ENCODE measurements around the gene KIAA0040.

The KIAA0040 gene

GRCh38 chr1:175192630-175193526 is at the start of gene KIAA0040:
Gene KIAA0040, minus strand, starts transcription at chr1:175192776. Its CDS starts 31,763 bp downstream, at chr1:175161013.
- H3K27me3 Mint-ChIP-seq: no peaks in the 10 kb centered on the region

GRCh38 chr1:175237389-175237788 is 44.8 kb upstream of the KIAA0040 start:
- Mint-ChIP-seq H3K27me3 (no peaks in the 10 kb centered on the region), H3K27ac (peak overlapping the region; percentile 1), H3K9me3 (peaks cover 10% of the 10 kb centered on the region), H3K4me1 (peaks cover 22% of the 10 kb centered on the region), H3K36me3 (ENCODE audit: low read depth) (no peaks in the 10 kb centered on the region), H3K4me3 (no peak overlapping the region)
- ATAC-seq (no peak), DNase-seq (no peak)

More at GRCh38 chr1:175192630-175193526, at the start of gene KIAA0040:
- Mint-ChIP-seq H3K27ac (peak within 1 kb of the TSS; percentile 63), H3K4me3 (peak within 1 kb of the TSS; percentile 97), H3K4me1 (peaks cover 64% of the 10 kb centered on the region), H3K36me3 (ENCODE audit: low read depth) (peaks cover 11% of the 10 kb centered on the region), H3K9me3 (no peaks in the 10 kb centered on the region)
- ATAC-seq: peak; percentile 73
- DNase-seq: peak; percentile 76

GRCh38 chr1:175234639-175235038 is 42.1 kb upstream of the KIAA0040 start:
- Mint-ChIP-seq H3K27me3 (no peaks in the 10 kb centered on the region), H3K4me1 (peaks cover 26% of the 10 kb centered on the region), H3K9me3 (peaks cover 10% of the 10 kb centered on the region)

GRCh38 chr1:175232335-175232734 is 39.8 kb upstream of the KIAA0040 start:
- no peak overlapping the region for H3K27ac Mint-ChIP-seq

More at GRCh38 chr1:175234639-175235038, 42.1 kb upstream of the KIAA0040 start:
- ATAC-seq (no peak), DNase-seq (no peak)
- Mint-ChIP-seq H3K4me3 (no peak overlapping the region), H3K36me3 (ENCODE audit: low read depth) (no peaks in the 10 kb centered on the region), H3K27ac (no peak overlapping the region)

GRCh38 chr1:175225805-175226129 is 33.2 kb upstream of the KIAA0040 start:
- H3K27me3 Mint-ChIP-seq: no peaks in the 10 kb centered on the region
- no peaks in the 10 kb centered on the region for H3K36me3 Mint-ChIP-seq (ENCODE audit: low read depth)
- ATAC-seq (no peak), DNase-seq (no peak)
- no peak overlapping the region for H3K27ac Mint-ChIP-seq
- no peak overlapping the region for H3K4me3 Mint-ChIP-seq
- H3K9me3 Mint-ChIP-seq: no peaks in the 10 kb centered on the region
- H3K4me1 Mint-ChIP-seq: peaks cover 6% of the 10 kb centered on the region

More at GRCh38 chr1:175232335-175232734, 39.8 kb upstream of the KIAA0040 start:
- Mint-ChIP-seq H3K4me1 (peaks cover 22% of the 10 kb centered on the region), H3K36me3 (ENCODE audit: low read depth) (no peaks in the 10 kb centered on the region), H3K9me3 (peaks cover 7% of the 10 kb centered on the region), H3K4me3 (no peak overlapping the region), H3K27me3 (no peaks in the 10 kb centered on the region)
- DNase-seq (no peak), ATAC-seq (no peak)

- no peaks in the 10 kb centered on the region for H3K27me3 Mint-ChIP-seq
Measured at GRCh38 chr1:175222296-175222938, 29.8 kb upstream of the KIAA0040 start.

GRCh38 chr1:175221557-175222175 is 29.1 kb upstream of the KIAA0040 start:
- peaks cover 17% of the 10 kb centered on the region for H3K4me1 Mint-ChIP-seq
- no peak for ATAC-seq
- no peak for DNase-seq
- H3K27me3 Mint-ChIP-seq: no peaks in the 10 kb centered on the region
- H3K36me3 Mint-ChIP-seq (ENCODE audit: low read depth): no peaks in the 10 kb centered on the region
- no peaks in the 10 kb centered on the region for H3K9me3 Mint-ChIP-seq
- H3K4me3 Mint-ChIP-seq: no peak overlapping the region
- no peak overlapping the region for H3K27ac Mint-ChIP-seq

More at GRCh38 chr1:175222296-175222938, 29.8 kb upstream of the KIAA0040 start:
- no peaks in the 10 kb centered on the region for H3K9me3 Mint-ChIP-seq
- H3K27ac Mint-ChIP-seq: no peak overlapping the region
- H3K4me1 Mint-ChIP-seq: peaks cover 17% of the 10 kb centered on the region
- no peaks in the 10 kb centered on the region for H3K36me3 Mint-ChIP-seq (ENCODE audit: low read depth)
- ATAC-seq (no peak), DNase-seq (no peak)
- H3K4me3 Mint-ChIP-seq: no peak overlapping the region

GRCh38 chr1:175220853-175221556 is 28.4 kb upstream of the KIAA0040 start:
- Mint-ChIP-seq H3K4me1 (peaks cover 17% of the 10 kb centered on the region), H3K9me3 (no peaks in the 10 kb centered on the region), H3K36me3 (ENCODE audit: low read depth) (no peaks in the 10 kb centered on the region), H3K27ac (no peak overlapping the region), H3K4me3 (no peak overlapping the region), H3K27me3 (no peaks in the 10 kb centered on the region)
- no peak for ATAC-seq
- no peak for DNase-seq

GRCh38 chr1:175219774-175220173 is 27.2 kb upstream of the KIAA0040 start:
- Mint-ChIP-seq H3K27me3 (no peaks in the 10 kb centered on the region), H3K36me3 (ENCODE audit: low read depth) (no peaks in the 10 kb centered on the region), H3K9me3 (no peaks in the 10 kb centered on the region), H3K4me1 (peaks cover 15% of the 10 kb centered on the region), H3K27ac (no peak overlapping the region), H3K4me3 (no peak overlapping the region)
- ATAC-seq: no peak
- DNase-seq: no peak

- Mint-ChIP-seq H3K36me3 (ENCODE audit: low read depth) (no peaks in the 10 kb centered on the region), H3K4me1 (peaks cover 15% of the 10 kb centered on the region), H3K4me3 (no peak overlapping the region), H3K9me3 (no peaks in the 10 kb centered on the region), H3K27me3 (no peaks in the 10 kb centered on the region), H3K27ac (no peak overlapping the region)
- ATAC-seq (no peak), DNase-seq (no peak)
Measured at GRCh38 chr1:175218786-175219434, 26.3 kb upstream of the KIAA0040 start.

- no peaks in the 10 kb centered on the region for H3K27me3 Mint-ChIP-seq
- DNase-seq: no peak
- H3K27ac Mint-ChIP-seq: no peak overlapping the region
- H3K36me3 Mint-ChIP-seq (ENCODE audit: low read depth): no peaks in the 10 kb centered on the region
- peaks cover 18% of the 10 kb centered on the region for H3K4me1 Mint-ChIP-seq
- H3K4me3 Mint-ChIP-seq: no peak overlapping the region
- ATAC-seq: no peak
- peaks cover 6% of the 10 kb centered on the region for H3K9me3 Mint-ChIP-seq
Measured at GRCh38 chr1:175217721-175218531, 25.4 kb upstream of the KIAA0040 start.

- H3K4me3 Mint-ChIP-seq: no peak overlapping the region
Measured at GRCh38 chr1:175216444-175216843, 23.9 kb upstream of the KIAA0040 start.

GRCh38 chr1:175211656-175212055 is 19.1 kb upstream of the KIAA0040 start:
- Mint-ChIP-seq H3K27me3 (no peaks in the 10 kb centered on the region), H3K4me3 (no peak overlapping the region), H3K27ac (peak overlapping the region; percentile 29), H3K4me1 (peaks cover 53% of the 10 kb centered on the region), H3K9me3 (peaks cover 6% of the 10 kb centered on the region), H3K36me3 (ENCODE audit: low read depth) (no peaks in the 10 kb centered on the region)
- ATAC-seq: no peak
- DNase-seq: no peak

More at GRCh38 chr1:175216444-175216843, 23.9 kb upstream of the KIAA0040 start:
- peaks cover 6% of the 10 kb centered on the region for H3K9me3 Mint-ChIP-seq
- no peak for ATAC-seq
- peaks cover 28% of the 10 kb centered on the region for H3K4me1 Mint-ChIP-seq
- no peak for DNase-seq
- no peaks in the 10 kb centered on the region for H3K27me3 Mint-ChIP-seq
- no peaks in the 10 kb centered on the region for H3K36me3 Mint-ChIP-seq (ENCODE audit: low read depth)
- no peak overlapping the region for H3K27ac Mint-ChIP-seq

All from activated naive CD8-positive, alpha-beta T cell treated with anti-CD3 and anti-CD28 coated beads, Interleukin-2, amount 50 U/mL, for 24 hours (primary cell).